CD4-positive, alpha-beta T cell treated with Interleukin-2 at 100 ng/mL for 4 hours (primary cell): ENCODE data around the gene MYO1D.

Source experiments
- DNase-seq: peaks from one replicate; pipeline ENCODE4 v3.0.0-alpha.2; 2020; ENCODE audit warnings: low spot score

Gene MYO1D

GRCh38 chr17:32487473-32488176, 389.3 kb downstream of the MYO1D start:
- no peak for DNase-seq

GRCh38 chr17:32486701-32487472, 390.0 kb downstream of the MYO1D start, which contains the start of gene CDK5R1:
CDK5R1 (plus strand) TSS chr17:32486993; CDS start chr17:32487621, 628 bp downstream.
- DNase-seq = peak; percentile 69

- DNase-seq = peak; percentile 62
Measured at GRCh38 chr17:32486111-32486700, 390.7 kb downstream of the MYO1D start.

GRCh38 chr17:32485261-32486110, 391.4 kb downstream of the MYO1D start:
- DNase-seq = no peak

GRCh38 chr17:32484628-32485027, 392.3 kb downstream of the MYO1D start:
- DNase-seq = no peak

- DNase-seq = no peak
Measured at GRCh38 chr17:32484041-32484461, 392.9 kb downstream of the MYO1D start.

GRCh38 chr17:32483451-32484019, 393.4 kb downstream of the MYO1D start:
- peak; percentile 59 for DNase-seq

GRCh38 chr17:32482568-32483320, 394.2 kb downstream of the MYO1D start:
- DNase-seq = no peak

GRCh38 chr17:32481193-32481592, 395.7 kb downstream of the MYO1D start:
- DNase-seq = no peak

GRCh38 chr17:32479074-32479617, 397.8 kb downstream of the MYO1D start:
- DNase-seq = no peak

- DNase-seq = no peak
Measured at GRCh38 chr17:32477220-32477619, 399.7 kb downstream of the MYO1D start.

- DNase-seq = no peak
Measured at GRCh38 chr17:32475258-32475657, 401.7 kb downstream of the MYO1D start.

GRCh38 chr17:32471652-32472051, 405.3 kb downstream of the MYO1D start:
- DNase-seq = no peak

- DNase-seq = no peak
Measured at GRCh38 chr17:32470405-32471167, 406.3 kb downstream of the MYO1D start.

GRCh38 chr17:32467949-32468348, 409.0 kb downstream of the MYO1D start:
- DNase-seq = no peak

GRCh38 chr17:32464374-32464773, 412.6 kb downstream of the MYO1D start:
- no peak for DNase-seq

GRCh38 chr17:32463304-32463703, 413.6 kb downstream of the MYO1D start:
- no peak for DNase-seq

- peak; percentile 74 for DNase-seq
Measured at GRCh38 chr17:32461853-32462617, 414.9 kb downstream of the MYO1D start.

GRCh38 chr17:32461498-32461852, 415.4 kb downstream of the MYO1D start:
- DNase-seq = no peak
